ENCODE measurements around the gene TBC1D1.

GRCh38 chr4:38077791-38078489 is 187.1 kb downstream of the TBC1D1 start:
- TF ChIP-seq, protein P1, sequence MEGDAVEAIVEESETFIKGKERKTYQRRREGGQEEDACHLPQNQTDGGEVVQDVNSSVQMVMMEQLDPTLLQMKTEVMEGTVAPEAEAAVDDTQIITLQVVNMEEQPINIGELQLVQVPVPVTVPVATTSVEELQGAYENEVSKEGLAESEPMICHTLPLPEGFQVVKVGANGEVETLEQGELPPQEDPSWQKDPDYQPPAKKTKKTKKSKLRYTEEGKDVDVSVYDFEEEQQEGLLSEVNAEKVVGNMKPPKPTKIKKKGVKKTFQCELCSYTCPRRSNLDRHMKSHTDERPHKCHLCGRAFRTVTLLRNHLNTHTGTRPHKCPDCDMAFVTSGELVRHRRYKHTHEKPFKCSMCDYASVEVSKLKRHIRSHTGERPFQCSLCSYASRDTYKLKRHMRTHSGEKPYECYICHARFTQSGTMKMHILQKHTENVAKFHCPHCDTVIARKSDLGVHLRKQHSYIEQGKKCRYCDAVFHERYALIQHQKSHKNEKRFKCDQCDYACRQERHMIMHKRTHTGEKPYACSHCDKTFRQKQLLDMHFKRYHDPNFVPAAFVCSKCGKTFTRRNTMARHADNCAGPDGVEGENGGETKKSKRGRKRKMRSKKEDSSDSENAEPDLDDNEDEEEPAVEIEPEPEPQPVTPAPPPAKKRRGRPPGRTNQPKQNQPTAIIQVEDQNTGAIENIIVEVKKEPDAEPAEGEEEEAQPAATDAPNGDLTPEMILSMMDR (IDR thresholded peaks at IDR 0.05), result no peak
- no peak for TF ChIP-seq POLR2A (IDR thresholded peaks at IDR 0.05)
